SK-N-SH treated with all-trans-retinoic acid at 6 μM for 48 hours (cell line): ENCODE results near the gene NELFE.
"Not testable (repeated sequence)": the region's sequence is repeated elsewhere in the genome, so short reads cannot be mapped to it uniquely, and the experiment has no call there.

Experiments
- ATAC-seq: fragments of 200-7000 bp; cut with Tn5 transposase; 3 replicates; pipeline ENCODE4 v1.9.1; 2020; ENCODE audit warnings: mild to moderate bottlenecking, moderate library complexity
- ARNTL ChIP-seq: fragments of 450-650 bp; formaldehyde crosslinking; IDR thresholded peaks from 2 replicates; pipeline ENCODE4 v1.5.0; 2020; ENCODE audit warnings: low read depth, mild to moderate bottlenecking, moderate library complexity, borderline replicate concordance
- BACH2 ChIP-seq: fragments of 250-450 bp; sonication (Bioruptor Pico); IDR thresholded peaks from 2 replicates; pipeline ENCODE4 v1.9.0; 2021; ENCODE audit warnings: mild to moderate bottlenecking, borderline replicate concordance
- ISL1 ChIP-seq: fragments of 250-450 bp; sonication (Bioruptor Pico); IDR thresholded peaks from 2 replicates; pipeline ENCODE4 v2.1.2; 2022; ENCODE audit warnings: mild to moderate bottlenecking, moderate library complexity
- PPARA ChIP-seq: fragments of 250-450 bp; sonication (Bioruptor Pico); IDR thresholded peaks from 2 replicates; pipeline ENCODE4 v1.5.0; 2020; ENCODE audit warnings: mild to moderate bottlenecking, borderline replicate concordance
- RARB ChIP-seq: fragments of 250-450 bp; sonication (Bioruptor Pico); IDR thresholded peaks from 2 replicates; pipeline ENCODE4 v1.8.0; 2021; ENCODE audit warnings: mild to moderate bottlenecking, moderate library complexity
- SNAI2 ChIP-seq: fragments of 250-450 bp; sonication (Bioruptor Pico); IDR thresholded peaks from 2 replicates; pipeline ENCODE4 v1.5.0; 2020; ENCODE audit warnings: mild to moderate bottlenecking, moderate library complexity
- TCF4 ChIP-seq: fragments of 250-450 bp; sonication (Bioruptor Pico); IDR thresholded peaks from 2 replicates; pipeline ENCODE4 v1.8.0; 2021; ENCODE audit warnings: mild to moderate bottlenecking, moderate library complexity, borderline replicate concordance
- TOX ChIP-seq: fragments of 250-450 bp; sonication (Bioruptor Pico); IDR thresholded peaks from 2 replicates; pipeline ENCODE4 v1.8.0; 2021; ENCODE audit warnings: mild to moderate bottlenecking, moderate library complexity, borderline replicate concordance
- ZFP3 ChIP-seq: fragments of 250-450 bp; sonication (Bioruptor Pico); IDR thresholded peaks from 2 replicates; pipeline ENCODE4 v1.5.0; 2020; ENCODE audit warnings: mild to moderate bottlenecking, moderate library complexity
- ZFP30 ChIP-seq: fragments of 450-650 bp; formaldehyde crosslinking; IDR thresholded peaks from 2 replicates; pipeline ENCODE4 v1.5.0; 2022; ENCODE audit warnings: mild to moderate bottlenecking, moderate library complexity
- ZNF565 ChIP-seq: fragments of 450-650 bp; formaldehyde crosslinking; conservative IDR thresholded peaks from 2 replicates; pipeline ENCODE4 v1.5.0; 2020; ENCODE audit warnings: low read depth, mild to moderate bottlenecking, moderate library complexity
- ZNF70 ChIP-seq: fragments of 450-650 bp; formaldehyde crosslinking; IDR thresholded peaks from 2 replicates; pipeline ENCODE4 v1.5.0; 2020; ENCODE audit warnings: mild to moderate bottlenecking, moderate library complexity
- ZNF8 ChIP-seq: fragments of 450-650 bp; formaldehyde crosslinking; IDR thresholded peaks from 2 replicates; pipeline ENCODE4 v1.5.0; 2020; ENCODE audit warnings: mild to moderate bottlenecking, moderate library complexity
- TF ChIP-seq, protein P1 (sequence below): fragments of 250-450 bp; sonication (Bioruptor Pico); IDR thresholded peaks from 2 replicates; pipeline ENCODE4 v1.5.0; 2020; ENCODE audit warnings: mild to moderate bottlenecking, moderate library complexity
- TF ChIP-seq, protein P2 (sequence below): fragments of 250-450 bp; sonication (Bioruptor Pico); IDR thresholded peaks from 2 replicates; pipeline ENCODE4 v1.5.1; 2020; ENCODE audit warnings: low read depth, mild to moderate bottlenecking, moderate library complexity
- TF ChIP-seq, protein P3 (sequence below): fragments of 250-450 bp; sonication (Bioruptor Pico); IDR thresholded peaks from 2 replicates; pipeline ENCODE4 v1.8.0; 2021; ENCODE audit warnings: low read depth, mild to moderate bottlenecking, moderate library complexity, borderline replicate concordance
- TF ChIP-seq, protein P4 (sequence below): fragments of 250-450 bp; sonication (Bioruptor Pico); IDR thresholded peaks from 2 replicates; pipeline ENCODE4 v1.5.1; 2021; ENCODE audit warnings: mild to moderate bottlenecking, moderate library complexity

The NELFE gene

DNA sequence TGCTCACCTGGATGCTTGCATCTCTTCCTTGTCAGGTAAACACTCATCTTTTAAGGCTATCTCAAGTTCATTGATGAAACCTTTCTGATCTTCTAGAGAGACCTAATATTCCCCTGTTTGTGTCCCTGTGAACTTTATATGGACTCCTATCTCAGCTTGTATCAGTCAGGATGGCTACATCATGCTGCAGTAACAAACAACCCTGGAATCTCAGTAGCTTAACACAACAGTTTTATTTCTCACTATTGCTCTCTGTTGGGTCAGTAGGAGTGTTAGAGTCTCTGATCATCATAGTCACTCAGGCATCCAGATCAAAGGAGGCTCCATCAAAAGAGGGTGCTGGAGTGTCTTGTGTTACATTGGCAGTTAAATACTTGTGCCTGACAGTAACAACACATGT, 43.4 kb downstream of the NELFE start:
- no peak for ATAC-seq
- TF ChIP-seq ZNF70 (CRISPR knock-in tag): no peak
- no peak for TF ChIP-seq ARNTL
- TF ChIP-seq, protein P1, sequence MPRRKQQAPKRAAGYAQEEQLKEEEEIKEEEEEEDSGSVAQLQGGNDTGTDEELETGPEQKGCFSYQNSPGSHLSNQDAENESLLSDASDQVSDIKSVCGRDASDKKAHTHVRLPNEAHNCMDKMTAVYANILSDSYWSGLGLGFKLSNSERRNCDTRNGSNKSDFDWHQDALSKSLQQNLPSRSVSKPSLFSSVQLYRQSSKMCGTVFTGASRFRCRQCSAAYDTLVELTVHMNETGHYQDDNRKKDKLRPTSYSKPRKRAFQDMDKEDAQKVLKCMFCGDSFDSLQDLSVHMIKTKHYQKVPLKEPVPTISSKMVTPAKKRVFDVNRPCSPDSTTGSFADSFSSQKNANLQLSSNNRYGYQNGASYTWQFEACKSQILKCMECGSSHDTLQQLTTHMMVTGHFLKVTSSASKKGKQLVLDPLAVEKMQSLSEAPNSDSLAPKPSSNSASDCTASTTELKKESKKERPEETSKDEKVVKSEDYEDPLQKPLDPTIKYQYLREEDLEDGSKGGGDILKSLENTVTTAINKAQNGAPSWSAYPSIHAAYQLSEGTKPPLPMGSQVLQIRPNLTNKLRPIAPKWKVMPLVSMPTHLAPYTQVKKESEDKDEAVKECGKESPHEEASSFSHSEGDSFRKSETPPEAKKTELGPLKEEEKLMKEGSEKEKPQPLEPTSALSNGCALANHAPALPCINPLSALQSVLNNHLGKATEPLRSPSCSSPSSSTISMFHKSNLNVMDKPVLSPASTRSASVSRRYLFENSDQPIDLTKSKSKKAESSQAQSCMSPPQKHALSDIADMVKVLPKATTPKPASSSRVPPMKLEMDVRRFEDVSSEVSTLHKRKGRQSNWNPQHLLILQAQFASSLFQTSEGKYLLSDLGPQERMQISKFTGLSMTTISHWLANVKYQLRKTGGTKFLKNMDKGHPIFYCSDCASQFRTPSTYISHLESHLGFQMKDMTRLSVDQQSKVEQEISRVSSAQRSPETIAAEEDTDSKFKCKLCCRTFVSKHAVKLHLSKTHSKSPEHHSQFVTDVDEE (CRISPR knock-in tag): no peak
- TF ChIP-seq TOX (CRISPR knock-in tag): no peak
- TF ChIP-seq, protein P2, sequence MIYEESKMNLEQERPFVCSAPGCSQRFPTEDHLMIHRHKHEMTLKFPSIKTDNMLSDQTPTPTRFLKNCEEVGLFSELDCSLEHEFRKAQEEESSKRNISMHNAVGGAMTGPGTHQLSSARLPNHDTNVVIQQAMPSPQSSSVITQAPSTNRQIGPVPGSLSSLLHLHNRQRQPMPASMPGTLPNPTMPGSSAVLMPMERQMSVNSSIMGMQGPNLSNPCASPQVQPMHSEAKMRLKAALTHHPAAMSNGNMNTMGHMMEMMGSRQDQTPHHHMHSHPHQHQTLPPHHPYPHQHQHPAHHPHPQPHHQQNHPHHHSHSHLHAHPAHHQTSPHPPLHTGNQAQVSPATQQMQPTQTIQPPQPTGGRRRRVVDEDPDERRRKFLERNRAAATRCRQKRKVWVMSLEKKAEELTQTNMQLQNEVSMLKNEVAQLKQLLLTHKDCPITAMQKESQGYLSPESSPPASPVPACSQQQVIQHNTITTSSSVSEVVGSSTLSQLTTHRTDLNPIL: no peak
- TF ChIP-seq BACH2: no peak
- TF ChIP-seq, protein P3, sequence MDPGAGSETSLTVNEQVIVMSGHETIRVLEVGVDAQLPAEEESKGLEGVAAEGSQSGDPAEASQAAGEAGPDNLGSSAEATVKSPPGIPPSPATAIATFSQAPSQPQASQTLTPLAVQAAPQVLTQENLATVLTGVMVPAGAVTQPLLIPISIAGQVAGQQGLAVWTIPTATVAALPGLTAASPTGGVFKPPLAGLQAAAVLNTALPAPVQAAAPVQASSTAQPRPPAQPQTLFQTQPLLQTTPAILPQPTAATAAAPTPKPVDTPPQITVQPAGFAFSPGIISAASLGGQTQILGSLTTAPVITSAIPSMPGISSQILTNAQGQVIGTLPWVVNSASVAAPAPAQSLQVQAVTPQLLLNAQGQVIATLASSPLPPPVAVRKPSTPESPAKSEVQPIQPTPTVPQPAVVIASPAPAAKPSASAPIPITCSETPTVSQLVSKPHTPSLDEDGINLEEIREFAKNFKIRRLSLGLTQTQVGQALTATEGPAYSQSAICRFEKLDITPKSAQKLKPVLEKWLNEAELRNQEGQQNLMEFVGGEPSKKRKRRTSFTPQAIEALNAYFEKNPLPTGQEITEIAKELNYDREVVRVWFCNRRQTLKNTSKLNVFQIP (CRISPR knock-in tag): no peak
- TF ChIP-seq ZNF8 (CRISPR knock-in tag): no peak

DNA sequence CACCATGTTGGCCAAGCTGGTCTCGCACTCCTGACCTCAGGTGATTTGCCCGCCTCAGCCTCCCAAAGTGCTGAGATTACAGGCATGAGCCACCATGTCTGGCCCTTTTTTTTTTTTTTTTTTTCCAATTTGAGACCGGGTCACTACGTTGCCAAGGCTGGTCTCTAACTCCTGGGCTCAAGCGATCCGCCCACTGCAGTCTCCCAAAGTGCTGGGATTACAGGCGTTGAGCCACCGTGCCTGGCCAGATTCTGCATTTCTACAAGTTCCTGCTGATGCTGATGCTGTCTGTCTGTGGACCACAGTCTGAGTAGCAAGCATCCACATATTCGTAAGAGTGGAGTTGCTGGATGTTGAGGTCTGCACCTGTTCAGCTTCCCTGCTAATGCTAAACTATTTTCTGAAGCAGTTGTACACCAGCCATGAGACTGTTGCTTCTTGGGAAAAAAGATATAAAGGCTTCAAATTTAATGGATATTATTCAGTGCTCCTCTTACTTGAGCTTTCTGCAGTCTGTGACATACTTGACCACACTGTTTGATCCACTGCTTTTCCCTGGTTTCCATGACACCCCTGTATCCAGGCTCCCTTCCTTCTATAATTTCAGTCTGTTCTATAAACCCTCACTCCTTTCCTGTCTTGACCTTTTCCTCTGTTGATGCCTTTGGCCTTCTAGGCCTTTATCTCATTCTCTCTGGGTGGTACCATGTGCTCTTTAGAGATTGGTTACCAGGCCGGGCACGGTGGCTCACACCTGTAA, 46.8 kb downstream of the NELFE start:
- ATAC-seq: peak; percentile 31; the same call in 2 of the 3 replicates
- no peak for TF ChIP-seq ARNTL
- TF ChIP-seq, all 23 proteins: peak for 0

DNA sequence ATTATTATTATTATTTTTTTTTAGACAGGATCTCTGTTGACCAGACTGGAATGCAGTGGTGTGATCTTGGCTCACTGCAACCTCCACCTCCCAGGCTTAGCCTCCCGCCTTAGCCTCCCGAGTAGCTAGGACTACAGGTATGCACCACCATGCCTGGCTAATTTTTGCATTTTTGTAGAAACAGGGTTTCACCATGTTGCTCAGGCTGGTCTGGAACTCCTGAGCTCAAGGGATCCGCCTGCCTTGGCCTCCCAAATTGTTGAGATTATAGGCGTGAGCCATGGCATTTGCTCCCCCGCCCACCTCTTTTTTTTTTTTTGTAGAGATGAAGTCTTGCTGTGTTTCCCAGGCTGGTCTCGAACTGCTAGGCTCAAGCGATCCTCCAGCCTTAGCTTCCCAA, 49.5 kb downstream of the NELFE start:
- not testable (repeated sequence) for ATAC-seq

DNA sequence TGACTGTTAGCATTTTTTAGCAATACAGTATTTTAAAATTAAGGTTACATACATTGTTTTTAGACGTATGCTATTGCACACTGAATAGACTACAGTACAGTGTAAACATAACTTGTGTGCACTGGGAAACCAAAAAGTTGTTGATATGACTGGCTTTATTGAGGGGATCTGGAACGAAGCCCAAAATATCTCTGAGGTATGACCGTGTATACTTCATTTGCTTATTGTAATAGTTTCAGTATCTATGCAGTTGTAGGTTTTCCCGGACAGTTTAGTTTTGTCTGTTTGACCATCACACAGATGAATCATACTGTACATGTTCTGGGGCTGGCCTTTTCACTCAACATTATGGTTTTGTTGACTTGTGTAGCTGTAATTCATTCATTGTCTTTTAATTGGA, 50.0 kb downstream of the NELFE start:
- TF ChIP-seq PPARA (CRISPR knock-in tag) (no peak), ISL1 (no peak), TCF4 (CRISPR knock-in tag) (no peak), ZFP3 (no peak), SNAI2 (CRISPR knock-in tag) (no peak), ZFP30 (CRISPR knock-in tag) (no peak), RARB (CRISPR knock-in tag) (no peak), ZNF565 (no peak), BACH2 (no peak), ZNF70 (CRISPR knock-in tag) (no peak)
- TF ChIP-seq, protein P2: no peak
- TF ChIP-seq, protein P4, sequence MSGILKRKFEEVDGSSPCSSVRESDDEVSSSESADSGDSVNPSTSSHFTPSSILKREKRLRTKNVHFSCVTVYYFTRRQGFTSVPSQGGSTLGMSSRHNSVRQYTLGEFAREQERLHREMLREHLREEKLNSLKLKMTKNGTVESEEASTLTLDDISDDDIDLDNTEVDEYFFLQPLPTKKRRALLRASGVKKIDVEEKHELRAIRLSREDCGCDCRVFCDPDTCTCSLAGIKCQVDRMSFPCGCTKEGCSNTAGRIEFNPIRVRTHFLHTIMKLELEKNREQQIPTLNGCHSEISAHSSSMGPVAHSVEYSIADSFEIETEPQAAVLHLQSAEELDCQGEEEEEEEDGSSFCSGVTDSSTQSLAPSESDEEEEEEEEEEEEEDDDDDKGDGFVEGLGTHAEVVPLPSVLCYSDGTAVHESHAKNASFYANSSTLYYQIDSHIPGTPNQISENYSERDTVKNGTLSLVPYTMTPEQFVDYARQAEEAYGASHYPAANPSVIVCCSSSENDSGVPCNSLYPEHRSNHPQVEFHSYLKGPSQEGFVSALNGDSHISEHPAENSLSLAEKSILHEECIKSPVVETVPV (CRISPR knock-in tag): no peak
- peak; percentile 43; the same call in 2 of the 3 replicates for ATAC-seq

DNA sequence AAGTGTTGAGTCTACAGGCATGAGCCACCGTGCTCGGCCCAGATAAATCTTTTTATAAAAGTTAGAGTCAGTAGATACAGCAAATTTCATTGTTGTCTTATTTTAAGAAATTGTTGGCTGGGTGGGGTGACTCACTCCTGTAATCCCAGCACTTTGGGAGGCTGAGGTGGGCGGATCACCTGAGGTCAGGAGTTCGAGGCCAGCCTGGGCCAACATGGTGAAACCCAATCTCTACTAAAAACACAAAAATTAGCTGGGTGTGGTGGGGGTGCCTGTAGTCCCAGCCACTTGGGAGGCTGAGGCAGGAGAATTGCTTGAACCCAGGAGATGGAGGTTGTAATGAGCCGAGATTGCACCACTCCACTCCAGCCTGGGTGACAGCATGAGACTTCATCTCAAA, 50.5 kb downstream of the NELFE start:
- not testable (repeated sequence) for ATAC-seq
